HG02870 (cell line): ENCODE data around the gene DYNLT2B.
A peak's percentile ranks its signal among the peaks of the same experiment; 100 is the strongest.
"Not testable (repeated sequence)": the region's sequence is repeated elsewhere in the genome, so short reads cannot be mapped to it uniquely, and the experiment has no call there.

Experiments used
- ATAC-seq: cut with Tn5 transposase; IDR thresholded peaks from one replicate; pipeline ENCODE4 v1.9.1; 2021; ENCODE audit warnings: mild to moderate bottlenecking, moderate library complexity; ENCODE audit not compliant: unreplicated experiment

DYNLT2B gene

GRCh38 chr3:196317687-196318467 lies at the start of gene DYNLT2B:
DYNLT2B (minus strand) TSS chr3:196318240; CDS start chr3:196318152, 88 bp downstream.
- ATAC-seq = peak; percentile 81

GRCh38 chr3:196365736-196366135 lies 47.7 kb upstream of the DYNLT2B start:
- ATAC-seq = no peak

GRCh38 chr3:196360586-196360985 lies 42.5 kb upstream of the DYNLT2B start:
- no peak for ATAC-seq

- not testable (repeated sequence) for ATAC-seq
These were observed 40.5 kb upstream of the DYNLT2B start for GRCh38 chr3:196358540-196358939.

- no peak for ATAC-seq
These were observed 39.9 kb upstream of the DYNLT2B start for GRCh38 chr3:196357905-196358304.

- no peak for ATAC-seq
These were observed 38.5 kb upstream of the DYNLT2B start for GRCh38 chr3:196356556-196356955.

GRCh38 chr3:196355668-196356067 lies 37.6 kb upstream of the DYNLT2B start:
- no peak for ATAC-seq

- no peak for ATAC-seq
These were observed 36.1 kb upstream of the DYNLT2B start for GRCh38 chr3:196354132-196354531.

- ATAC-seq = no peak
These were observed 33.5 kb upstream of the DYNLT2B start for GRCh38 chr3:196351541-196351940.

GRCh38 chr3:196350067-196350466 lies 32.0 kb upstream of the DYNLT2B start:
- no peak for ATAC-seq

- no peak for ATAC-seq
These were observed 30.7 kb upstream of the DYNLT2B start for GRCh38 chr3:196348698-196349097.

GRCh38 chr3:196344663-196345062 lies 26.6 kb upstream of the DYNLT2B start:
- no peak for ATAC-seq

- not testable (repeated sequence) for ATAC-seq
These were observed 25.9 kb upstream of the DYNLT2B start for GRCh38 chr3:196343917-196344316.

- no peak for ATAC-seq
These were observed 23.1 kb upstream of the DYNLT2B start for GRCh38 chr3:196341137-196341536.

GRCh38 chr3:196340466-196340865 lies 22.4 kb upstream of the DYNLT2B start:
- no peak for ATAC-seq

GRCh38 chr3:196339493-196340254 lies 21.6 kb upstream of the DYNLT2B start:
- ATAC-seq = no peak

GRCh38 chr3:196339044-196339443 lies 21.0 kb upstream of the DYNLT2B start:
- ATAC-seq = no peak

- ATAC-seq = no peak
These were observed 18.5 kb upstream of the DYNLT2B start for GRCh38 chr3:196336319-196337145.

- no peak for ATAC-seq
These were observed 17.5 kb upstream of the DYNLT2B start for GRCh38 chr3:196335503-196335948.

- no peak for ATAC-seq
These were observed 16.9 kb upstream of the DYNLT2B start for GRCh38 chr3:196334982-196335381.

- ATAC-seq = no peak
These were observed 14.1 kb upstream of the DYNLT2B start for GRCh38 chr3:196332168-196332567.
